Dermis microvascular lymphatic vessel endothelial cell (primary cell): ENCODE data around the gene RALGPS1. TPM values are rescaled to one million over a fixed set of nuclear protein-coding genes. Genes with fewer than 3 reads are reported as not detected.

ENCODE experiments used
- DNase-seq, 2 donors: peaks; one replicate each; pipeline versions ENCODE4 v3.0.0 to v3.0.0-alpha.2; 2010; ENCODE audit warnings: low read depth in 2 of 2
- total RNA-seq: library from RNA; depleted of rRNA; stranded (reverse); fragments of >200 nt; gene quantifications from 2 replicates; pipeline ENCODE4 v1.2.1, GENCODE V29; 2014

The RALGPS1 gene
- total RNA-seq, 1 donor from 2014 or later, result 3.9 TPM

- DNase-seq, result peak; percentile 50 to 58
These were observed 271.6 kb downstream of the RALGPS1 start for GRCh38 chr9:127185931-127186781.

GRCh38 chr9:127186806-127187205 lies 272.2 kb downstream of the RALGPS1 start:
- DNase-seq, result peak in 1 of 2 donors; percentile 80

GRCh38 chr9:127187231-127187956 lies 272.8 kb downstream of the RALGPS1 start:
- DNase-seq, result peak in 1 of 2 donors; percentile 92

DNA sequence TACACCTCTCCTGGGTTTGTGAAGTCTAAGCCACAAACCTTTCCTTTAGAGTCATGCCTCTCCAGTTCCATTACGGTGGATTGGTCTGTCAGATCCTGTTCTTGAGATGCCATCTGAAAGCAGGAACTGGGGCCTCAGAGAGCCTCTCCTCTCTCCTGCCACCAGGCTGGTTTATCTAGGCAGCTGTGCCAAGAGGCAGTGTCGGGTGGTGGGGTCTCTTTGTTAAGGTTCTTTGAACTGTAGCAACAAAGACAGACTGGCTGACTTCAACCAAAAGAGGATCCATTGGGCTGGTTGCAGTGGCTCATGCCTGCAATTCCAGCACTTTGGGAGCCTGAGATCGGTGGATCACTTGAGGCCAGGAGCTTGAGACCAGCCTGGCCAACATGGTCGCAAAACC lies 273.8 kb downstream of the RALGPS1 start:
- DNase-seq, result no peak

GRCh38 chr9:127189628-127190027 lies 275.0 kb downstream of the RALGPS1 start:
- DNase-seq, result no peak

DNA sequence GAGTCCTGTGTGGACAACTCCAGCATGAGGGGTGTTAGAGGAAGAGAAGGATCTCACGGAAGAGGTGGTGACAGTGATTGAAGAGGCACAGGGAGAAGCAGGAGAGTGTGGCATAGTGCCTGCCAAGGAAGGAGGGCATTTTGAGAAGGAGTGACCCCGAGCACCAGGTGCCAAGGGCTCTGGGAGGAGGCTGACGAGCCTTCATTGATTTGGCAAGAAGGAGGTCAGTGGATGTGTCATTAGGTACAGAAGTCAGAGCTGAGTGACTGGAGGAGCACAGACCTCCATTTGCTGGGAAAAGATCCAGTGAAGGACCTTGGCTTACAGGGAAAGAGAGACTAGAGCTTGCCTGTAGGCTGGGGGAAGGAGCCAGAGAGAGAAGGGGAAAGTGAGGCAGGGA lies 278.2 kb downstream of the RALGPS1 start:
- DNase-seq, result no peak

- no peak for DNase-seq
These were observed 278.9 kb downstream of the RALGPS1 start for GRCh38 chr9:127193483-127193882.

GRCh38 chr9:127194881-127195713 lies 280.5 kb downstream of the RALGPS1 start:
- DNase-seq, result peak in 1 of 2 donors; percentile 23

- no peak for DNase-seq
These were observed 281.6 kb downstream of the RALGPS1 start for GRCh38 chr9:127195976-127196825.

GRCh38 chr9:127196826-127197145 lies 282.2 kb downstream of the RALGPS1 start:
- no peak for DNase-seq

DNA sequence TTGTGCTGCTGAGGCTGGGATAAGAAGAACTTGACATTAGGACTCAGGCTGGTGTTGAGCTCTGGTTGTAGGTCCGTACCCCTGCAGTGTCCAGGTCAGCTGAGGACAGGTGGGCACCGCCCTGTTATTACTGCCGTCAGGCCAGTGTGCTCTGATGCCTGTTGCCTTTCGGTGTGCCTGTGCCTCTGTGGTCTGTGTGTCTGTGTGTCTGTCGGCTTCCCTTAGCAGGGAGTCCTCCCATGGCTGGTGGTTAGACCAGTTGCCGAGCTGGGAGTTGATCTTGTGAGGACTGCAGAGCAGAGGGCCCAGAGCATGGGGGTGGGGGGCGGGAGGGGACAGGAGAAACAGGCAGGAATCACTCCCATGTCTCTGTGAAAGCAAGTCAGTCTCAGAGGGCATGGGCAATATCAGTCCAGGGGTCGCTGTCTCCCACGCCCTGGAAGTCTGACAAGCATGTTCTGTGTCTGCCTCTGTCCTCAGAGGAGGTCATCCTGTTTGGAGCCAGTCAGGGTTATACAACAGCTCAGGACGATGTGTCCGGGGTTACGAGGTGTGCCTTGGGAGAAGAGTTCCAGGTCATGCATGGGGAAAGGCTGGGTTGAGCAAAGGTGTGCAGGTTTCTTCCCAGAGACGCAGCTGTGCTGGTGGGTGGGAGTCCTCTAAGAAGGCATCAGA lies 282.7 kb downstream of the RALGPS1 start:
- DNase-seq, result no peak

DNA sequence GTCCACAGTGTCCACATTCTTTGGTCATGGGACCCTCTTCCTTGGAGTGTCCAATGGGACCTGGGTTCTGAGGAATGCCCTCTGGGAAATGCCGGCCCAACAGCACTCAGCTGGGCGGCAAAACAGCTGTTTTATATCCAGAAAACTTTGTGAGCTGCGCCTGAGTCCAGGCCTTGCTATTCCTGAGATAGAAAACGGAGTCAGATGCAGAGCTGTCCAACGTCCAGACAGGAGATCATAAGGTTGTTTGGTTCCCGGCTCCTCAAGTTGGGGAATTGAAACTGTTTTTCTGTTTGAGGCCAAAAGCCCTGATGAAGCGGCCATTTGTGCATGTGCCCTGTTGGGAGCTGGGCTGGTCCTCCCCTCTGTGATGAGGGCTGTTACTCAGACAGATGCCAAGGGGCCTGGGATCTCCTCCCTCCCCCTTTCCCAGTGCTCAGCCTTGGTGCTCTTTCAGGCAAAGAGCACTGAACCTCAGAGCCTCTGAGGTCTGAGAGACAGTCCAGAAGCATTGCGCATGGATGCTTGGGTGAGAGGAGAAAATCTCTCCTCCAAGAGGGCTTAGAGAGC lies 283.4 kb downstream of the RALGPS1 start:
- no peak for DNase-seq

- DNase-seq, result no peak
These were observed 284.0 kb downstream of the RALGPS1 start for GRCh38 chr9:127198587-127198986.

DNA sequence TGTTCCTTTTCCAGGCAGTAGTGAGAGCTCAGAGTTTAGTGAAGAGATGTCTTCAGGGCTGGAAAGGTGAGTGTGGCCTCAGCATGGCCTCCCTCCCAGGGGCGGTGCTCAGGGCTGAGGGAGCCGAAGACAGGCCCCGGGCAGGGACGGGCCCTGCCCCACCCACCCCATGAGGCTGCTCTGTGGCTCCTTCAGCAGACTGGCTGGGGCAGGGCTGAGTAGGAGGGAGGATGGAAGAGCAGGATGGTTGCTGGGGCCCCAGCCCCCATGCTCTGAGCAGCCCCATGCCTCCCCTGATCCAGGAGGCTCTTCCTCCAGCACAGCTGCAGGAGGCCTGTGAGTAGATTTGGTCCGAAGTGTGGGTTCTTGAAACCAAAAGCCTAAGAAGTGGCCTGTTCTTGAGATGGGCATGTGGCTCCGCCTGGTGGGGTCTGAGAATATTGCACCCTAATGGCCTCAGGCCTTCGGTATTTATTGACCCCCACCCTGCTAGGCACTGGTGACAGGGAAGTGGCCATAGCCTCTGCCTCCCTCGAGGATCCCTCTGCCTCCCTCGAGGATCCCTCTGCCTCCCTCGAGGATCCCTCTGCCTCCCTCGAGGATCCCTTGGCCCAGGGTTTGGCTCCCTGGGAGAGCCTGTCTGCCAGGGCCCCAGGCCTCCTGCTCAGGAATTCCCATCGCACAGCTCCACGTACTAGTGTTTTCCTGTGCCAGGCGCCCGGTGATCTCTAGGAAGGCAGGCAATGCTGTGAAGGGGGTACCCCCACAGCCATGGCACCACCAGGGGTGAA lies 284.6 kb downstream of the RALGPS1 start:
- peak; percentile 54 to 74 for DNase-seq

DNA sequence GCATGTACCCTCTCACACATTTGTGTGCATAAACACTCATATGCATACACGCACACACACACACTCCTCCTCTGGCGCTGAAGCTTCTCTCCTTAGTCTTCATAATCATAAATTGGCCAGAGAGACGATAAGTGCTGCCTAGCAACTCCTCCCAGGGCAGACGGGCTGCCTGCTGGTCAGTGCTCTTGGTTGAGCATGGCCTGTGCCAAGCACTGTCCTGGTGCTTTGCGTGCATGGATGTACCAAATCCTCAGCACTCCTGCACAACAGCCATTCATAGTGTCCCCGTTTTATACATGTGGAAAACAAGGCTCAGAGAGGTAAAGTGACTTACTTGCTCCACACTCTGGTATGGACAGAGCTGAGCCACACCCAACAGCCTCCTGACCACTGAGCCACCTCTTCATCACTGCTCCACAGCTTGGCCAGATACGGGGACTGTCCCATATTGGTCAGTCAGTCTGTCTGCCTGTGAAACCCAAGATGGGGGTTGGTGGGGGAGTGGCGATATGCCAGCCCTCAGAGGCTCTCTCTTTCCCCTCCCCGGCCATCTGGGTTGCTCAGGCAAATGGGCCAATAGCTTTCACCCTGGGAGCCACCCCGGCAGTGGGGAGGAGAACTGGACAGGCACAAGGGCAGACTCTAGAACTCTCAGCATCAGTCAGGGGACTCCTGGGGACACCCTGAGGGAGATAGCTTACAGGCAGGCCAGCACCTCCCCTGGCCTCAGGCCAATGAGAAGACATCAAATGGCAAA lies 285.7 kb downstream of the RALGPS1 start:
- no peak for DNase-seq

DNA sequence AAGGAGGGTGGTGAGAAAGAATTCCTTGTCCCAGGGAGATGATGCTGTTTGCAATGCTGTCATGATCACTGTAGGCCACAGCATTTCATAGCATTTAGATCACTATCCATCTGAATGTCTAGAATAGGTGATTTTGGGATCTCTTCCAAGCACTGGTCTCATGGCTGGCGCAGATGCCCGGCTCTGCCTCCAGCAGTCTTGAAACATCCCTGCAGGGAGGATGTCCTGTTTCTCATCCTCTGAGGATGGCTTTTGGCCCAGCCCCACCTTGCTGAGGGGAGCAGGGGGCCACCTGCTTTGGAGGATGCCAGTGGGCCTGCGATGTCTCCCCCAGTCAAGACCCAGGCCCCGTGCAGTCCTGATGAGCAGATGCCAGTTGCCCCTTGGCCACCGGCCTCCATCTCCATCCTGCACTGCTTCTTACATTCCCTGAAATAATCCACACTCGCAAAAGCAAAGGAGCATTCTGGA lies 286.5 kb downstream of the RALGPS1 start:
- no peak for DNase-seq

DNA sequence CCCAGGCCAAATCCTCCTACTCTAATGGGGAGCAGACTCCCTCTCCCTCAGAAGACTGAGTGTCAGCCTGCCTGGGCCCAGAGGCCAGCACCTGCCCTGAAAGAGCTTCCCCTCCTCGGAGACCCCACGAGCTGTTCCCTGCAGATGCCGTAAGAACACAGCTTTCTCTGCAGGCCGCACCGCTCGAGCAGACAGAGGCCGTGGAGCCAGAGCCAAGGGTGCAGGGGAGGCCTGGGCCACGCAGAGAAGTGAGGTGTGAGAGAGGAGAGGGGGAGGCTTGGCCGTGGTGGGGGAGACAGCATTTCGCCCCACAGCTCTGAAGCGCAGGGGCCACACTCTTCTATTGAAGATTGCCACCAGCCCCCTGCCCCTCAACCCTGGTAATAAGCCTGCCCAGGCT lies 287.1 kb downstream of the RALGPS1 start:
- no peak for DNase-seq

DNA sequence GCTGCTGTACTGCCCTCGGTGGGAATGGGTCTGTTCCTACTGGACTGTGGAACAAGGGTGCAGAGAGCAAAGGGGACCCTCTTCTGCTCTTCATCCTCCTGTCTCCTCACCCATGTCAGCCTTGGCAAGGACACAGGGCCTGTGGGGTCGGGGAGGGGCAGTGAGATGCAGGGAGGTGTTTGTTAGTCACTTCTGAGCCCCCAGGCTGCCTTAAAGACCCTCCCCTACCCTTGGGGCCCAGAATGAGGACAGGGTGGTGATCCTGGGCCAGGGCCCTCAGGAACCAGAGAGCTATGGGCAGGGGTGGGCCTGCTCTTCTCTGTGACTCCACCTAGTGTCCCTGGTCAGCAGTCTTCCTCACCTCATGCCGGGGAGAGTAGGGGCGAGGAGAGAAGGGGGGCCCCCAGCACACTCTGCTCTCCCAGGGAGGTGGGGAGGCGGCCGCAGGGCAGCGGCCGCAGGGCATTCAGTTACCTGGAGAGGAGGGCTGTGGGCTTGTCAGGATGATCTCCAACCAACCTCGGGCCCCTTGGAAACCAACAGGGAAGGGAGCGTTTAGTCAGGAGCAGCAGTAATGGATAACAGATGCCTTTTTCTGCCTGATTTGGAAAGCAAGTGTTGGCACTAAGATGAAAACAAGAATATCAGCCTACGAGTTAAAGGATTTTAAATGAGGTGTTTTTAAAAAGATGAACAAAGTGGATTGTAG lies 288.0 kb downstream of the RALGPS1 start:
- DNase-seq, result no peak
